Epithelial cell of prostate (primary cell): ENCODE measurements around the gene OR51V1.

Source experiments
- DNase-seq: peaks from one replicate; pipeline ENCODE4 v3.0.0-alpha.2; 2011; ENCODE audit warnings: low read depth, low spot score
- H3K27ac ChIP-seq: fragments of 450-650 bp; 2 replicates; pipeline ENCODE4 v1.5.1; 2017; ENCODE audit warnings: mild to moderate bottlenecking

The OR51V1 gene

DNA sequence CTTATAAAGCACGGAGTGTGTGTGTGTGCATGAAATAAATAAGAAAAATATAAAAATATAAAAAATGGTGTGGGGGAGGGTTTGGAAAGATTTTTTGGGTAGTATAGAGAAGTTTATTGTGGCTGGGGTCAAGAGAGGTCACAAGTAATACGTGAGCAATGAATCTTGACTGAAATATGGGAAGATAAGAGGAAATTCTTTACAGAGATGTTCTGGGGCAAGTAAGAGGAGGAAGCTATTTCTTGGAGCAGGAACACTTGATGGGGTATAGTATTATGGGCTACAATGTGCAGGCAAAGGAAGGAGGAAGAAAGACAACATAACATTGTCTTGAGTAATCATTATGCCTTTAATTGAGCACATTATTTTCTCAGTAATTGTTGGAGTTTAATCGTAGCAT is 31.7 kb upstream of the OR51V1 start:
- no peak for DNase-seq
- H3K27ac ChIP-seq = no peak overlapping the region

GRCh38 chr11:5231111-5231510 is 30.6 kb upstream of the OR51V1 start:
- no peak for DNase-seq
- H3K27ac ChIP-seq = no peak overlapping the region

DNA sequence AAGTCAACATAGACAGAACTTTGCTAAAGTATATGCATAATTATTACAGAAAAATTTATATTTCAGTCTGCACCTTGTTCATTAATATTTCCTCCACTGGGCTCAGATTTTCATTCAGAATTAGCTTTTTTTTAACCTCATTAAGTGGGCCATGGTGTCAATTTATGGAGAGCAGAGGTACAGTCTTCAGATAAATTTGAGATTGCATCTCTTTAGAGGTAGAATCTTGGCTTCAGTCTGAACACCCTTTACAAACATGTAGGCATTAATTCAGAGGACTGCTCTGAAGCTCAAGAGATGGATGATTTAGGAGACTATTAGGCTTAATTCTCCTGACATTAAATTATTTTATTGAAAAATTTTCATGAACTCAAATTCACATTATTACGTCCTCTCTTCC is 29.8 kb upstream of the OR51V1 start:
- no peak for DNase-seq
- H3K27ac ChIP-seq = no peak overlapping the region

DNA sequence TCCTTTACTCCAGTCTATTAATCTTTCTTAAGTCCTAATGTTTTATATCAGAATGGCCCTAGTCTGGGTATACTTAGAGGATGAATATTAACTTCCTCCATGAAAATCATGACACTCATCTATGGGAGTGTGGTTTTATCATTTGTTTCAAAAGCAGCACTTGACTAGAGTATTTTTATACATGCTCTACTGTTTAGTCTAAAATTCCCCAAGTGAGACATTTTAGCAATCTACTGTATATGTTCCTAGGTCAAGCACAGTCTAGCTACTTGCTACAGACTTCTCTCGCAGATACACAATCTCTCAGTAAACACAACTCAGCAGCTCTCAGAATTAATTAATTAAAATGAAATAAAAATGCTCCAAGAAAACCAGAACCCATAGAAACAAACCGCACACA is 29.3 kb upstream of the OR51V1 start:
- DNase-seq = no peak
- no peak overlapping the region for H3K27ac ChIP-seq

- no peak for DNase-seq
- H3K27ac ChIP-seq = no peak overlapping the region
These were observed 28.9 kb upstream of the OR51V1 start for GRCh38 chr11:5229356-5229755.

DNA sequence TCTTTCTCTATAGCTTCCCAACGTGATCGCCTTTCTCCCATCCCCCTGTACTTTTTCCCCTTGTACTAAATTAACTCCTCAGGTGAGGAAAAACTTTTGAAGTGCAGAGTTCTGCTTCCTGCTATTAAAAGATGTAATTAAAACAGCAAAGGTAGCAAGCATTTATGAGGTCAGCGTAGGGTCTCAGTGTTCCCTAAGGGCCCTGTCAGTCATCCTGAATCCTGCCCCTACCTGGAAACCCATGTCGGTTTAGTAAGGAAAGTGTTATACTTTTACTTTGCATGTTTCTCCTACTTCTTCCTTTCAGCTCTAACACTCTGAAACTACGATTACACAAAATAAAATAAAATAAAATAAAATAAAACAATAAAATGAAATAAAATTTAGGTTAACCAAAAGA is 27.6 kb upstream of the OR51V1 start:
- no peak overlapping the region for H3K27ac ChIP-seq
- DNase-seq = no peak

- no peak overlapping the region for H3K27ac ChIP-seq
- no peak for DNase-seq
These were observed 27.2 kb upstream of the OR51V1 start for GRCh38 chr11:5227681-5228080.

GRCh38 chr11:5226732-5227310 is 26.3 kb upstream of the OR51V1 start, which contains the start of gene HBB:
Gene HBB (minus strand): TSS chr11:5227071. CDS start chr11:5227021, 50 bp downstream.
- no peak within 1 kb of the TSS for H3K27ac ChIP-seq
- no peak for DNase-seq

GRCh38 chr11:5225480-5225871 is 25.0 kb upstream of the OR51V1 start:
- DNase-seq = no peak
- no peak overlapping the region for H3K27ac ChIP-seq

DNA sequence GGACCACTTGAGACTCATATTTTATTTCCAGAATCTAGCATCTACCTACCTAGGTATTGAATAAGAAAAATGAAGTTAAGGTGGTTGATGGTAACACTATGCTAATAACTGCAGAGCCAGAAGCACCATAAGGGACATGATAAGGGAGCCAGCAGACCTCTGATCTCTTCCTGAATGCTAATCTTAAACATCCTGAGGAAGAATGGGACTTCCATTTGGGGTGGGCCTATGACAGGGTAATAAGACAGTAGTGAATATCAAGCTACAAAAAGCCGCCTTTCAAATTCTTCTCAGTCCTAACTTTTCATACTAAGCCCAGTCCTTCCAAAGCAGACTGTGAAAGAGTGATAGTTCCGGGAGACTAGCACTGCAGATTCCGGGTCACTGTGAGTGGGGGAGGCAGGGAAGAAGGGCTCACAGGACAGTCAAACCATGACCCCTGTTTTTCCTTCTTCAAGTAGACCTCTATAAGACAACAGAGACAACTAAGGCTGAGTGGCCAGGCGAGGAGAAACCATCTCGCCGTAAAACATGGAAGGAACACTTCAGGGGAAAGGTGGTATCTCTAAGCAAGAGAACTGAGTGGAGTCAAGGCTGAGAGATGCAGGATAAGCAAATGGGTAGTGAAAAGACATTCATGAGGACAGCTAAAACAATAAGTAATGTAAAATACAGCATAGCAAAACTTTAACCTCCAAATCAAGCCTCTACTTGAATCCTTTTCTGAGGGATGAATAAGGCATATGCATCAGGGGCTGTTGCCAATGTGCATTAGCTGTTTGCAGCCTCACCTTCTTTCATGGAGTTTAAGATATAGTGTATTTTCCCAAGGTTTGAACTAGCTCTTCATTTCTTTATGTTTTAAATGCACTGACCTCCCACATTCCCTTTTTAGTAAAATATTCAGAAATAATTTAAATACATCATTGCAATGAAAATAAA is 24.3 kb upstream of the OR51V1 start:
- DNase-seq = no peak
- H3K27ac ChIP-seq = no peak overlapping the region

DNA sequence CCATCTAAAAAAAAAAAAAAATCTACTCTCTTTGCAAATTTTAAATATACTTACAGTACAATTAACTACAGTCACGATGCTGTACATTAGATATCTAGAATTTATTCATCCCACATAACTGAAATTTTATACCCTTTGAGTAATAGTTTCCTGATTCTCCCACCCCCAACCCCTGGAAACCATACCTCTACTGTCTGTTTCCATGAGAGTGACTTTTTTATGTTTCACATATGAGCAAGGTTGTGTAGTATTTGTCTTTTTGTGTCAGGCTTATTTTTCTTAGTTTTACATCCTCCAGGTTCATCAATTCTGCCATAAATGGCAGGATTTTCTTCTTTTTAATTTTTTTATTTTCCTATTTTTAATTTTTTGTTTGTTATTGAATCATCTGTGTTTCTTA is 23.2 kb upstream of the OR51V1 start:
- no peak overlapping the region for H3K27ac ChIP-seq
- no peak for DNase-seq

DNA sequence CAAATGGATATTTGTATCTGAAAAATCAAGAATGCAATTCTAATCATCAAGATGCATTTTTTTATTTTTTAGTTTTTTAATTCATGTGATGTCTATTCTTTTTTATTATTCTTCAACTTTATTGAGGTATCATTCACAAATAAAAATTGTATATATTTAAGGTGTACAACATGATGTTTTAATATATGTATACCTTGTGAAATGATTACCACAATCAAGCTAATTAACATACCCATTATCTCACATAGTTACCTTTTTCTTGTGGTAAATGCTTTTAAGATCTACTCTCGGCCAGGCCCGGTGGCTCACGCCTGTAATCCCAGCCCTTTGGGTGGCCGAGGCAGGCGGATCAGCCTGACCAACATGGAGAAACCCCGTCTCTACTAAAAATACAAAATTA is 22.7 kb upstream of the OR51V1 start:
- no peak for DNase-seq
- no peak overlapping the region for H3K27ac ChIP-seq

DNA sequence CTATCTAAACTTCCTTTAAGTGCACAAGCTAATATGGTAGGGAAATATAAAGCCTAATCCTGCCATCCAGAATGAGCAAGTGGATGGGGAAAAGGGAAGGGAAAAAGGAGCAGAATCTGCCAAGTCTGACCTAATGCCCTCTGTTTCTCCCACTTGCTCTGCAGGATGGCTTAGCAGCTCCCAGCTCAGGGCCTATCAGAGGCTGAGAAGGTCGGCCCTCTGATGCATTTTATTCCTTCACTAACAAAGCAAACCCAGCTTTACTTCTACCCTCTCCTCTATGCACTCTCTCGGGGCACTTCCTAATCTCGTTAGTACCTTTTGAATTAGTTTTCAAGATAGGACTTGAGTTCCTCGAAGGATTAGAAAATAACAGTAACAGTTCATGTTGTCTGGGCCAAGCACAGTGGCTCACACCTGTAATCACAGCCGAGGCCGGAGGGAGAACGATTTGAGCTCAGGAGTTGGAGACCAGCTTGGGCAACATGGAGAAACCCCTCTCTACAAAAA is 9.9 kb upstream of the OR51V1 start:
- no peak for DNase-seq

GRCh38 chr11:5204787-5205186 is 4.3 kb upstream of the OR51V1 start:
- no peak for DNase-seq

More for the DNA sequence above, 9.9 kb upstream of the OR51V1 start:
- H3K27ac ChIP-seq = no peak overlapping the region

GRCh38 chr11:5203366-5203765 is 2.9 kb upstream of the OR51V1 start:
- DNase-seq = no peak
- no peak overlapping the region for H3K27ac ChIP-seq

More at GRCh38 chr11:5204787-5205186, 4.3 kb upstream of the OR51V1 start:
- no peak overlapping the region for H3K27ac ChIP-seq

GRCh38 chr11:5198285-5198684 is 2.2 kb downstream of the OR51V1 start:
- no peak overlapping the region for H3K27ac ChIP-seq
- DNase-seq = no peak

DNA sequence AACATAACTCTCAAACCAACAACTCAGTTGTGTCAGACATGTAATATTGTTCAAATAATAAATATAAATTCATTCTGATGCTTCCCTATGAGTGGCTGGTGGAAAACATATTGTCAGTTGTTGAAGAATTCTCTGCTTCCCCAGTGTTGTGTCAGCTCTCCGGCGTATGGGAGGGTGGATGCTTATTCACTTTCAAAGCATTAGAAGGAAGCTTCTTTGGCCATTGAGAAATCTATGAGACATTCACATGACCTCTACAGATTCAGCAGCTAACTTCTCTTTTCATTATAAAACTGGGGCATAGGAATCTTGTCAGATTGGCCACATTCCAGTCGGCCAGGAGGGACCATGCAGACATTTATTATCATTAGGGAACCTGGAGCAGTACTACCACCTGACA is 2.9 kb downstream of the OR51V1 start:
- no peak for DNase-seq

GRCh38 chr11:5196731-5197130 is 3.8 kb downstream of the OR51V1 start:
- no peak for DNase-seq
- no peak overlapping the region for H3K27ac ChIP-seq

More for the DNA sequence above, 2.9 kb downstream of the OR51V1 start:
- H3K27ac ChIP-seq = no peak overlapping the region

DNA sequence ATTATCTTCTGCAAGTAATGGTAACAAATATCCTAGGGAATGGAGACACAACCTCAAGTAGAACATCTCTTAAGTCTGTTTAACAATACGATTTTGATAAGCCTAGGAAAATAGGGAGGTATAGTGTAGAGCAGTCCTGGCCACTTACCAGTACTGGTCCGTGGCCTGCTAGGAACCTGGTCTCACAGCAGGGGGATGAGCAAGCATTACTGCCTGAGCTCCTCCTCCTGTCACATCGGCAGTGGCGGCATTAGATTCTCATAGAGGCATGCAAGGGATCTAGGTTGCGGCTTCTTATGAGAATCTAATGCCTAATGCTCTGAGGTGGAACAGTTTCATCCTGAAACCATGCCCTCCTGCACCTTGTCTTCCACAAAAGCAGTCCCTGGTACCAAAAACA is 4.4 kb downstream of the OR51V1 start:
- H3K27ac ChIP-seq = no peak overlapping the region
- DNase-seq = no peak

DNA sequence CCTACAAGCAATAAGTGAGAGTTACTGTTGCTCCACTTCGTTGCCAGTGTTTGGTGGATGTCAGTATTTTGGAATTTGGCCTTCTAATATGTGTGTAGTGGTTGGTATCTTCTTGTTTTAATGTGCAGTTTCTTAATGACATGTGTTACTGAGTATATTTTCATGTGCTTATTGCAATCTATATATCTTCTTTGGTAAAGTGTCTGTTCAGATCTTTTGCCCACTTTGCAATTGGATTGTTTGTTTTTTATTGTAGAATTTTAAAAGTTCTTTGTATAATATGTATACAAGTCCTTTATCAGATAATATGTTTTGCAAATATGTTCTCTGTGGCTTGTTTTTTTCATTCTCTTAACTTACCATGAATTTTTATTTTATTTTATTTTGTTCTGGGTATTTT is 7.7 kb downstream of the OR51V1 start:
- no peak overlapping the region for H3K27ac ChIP-seq
- no peak for DNase-seq

DNA sequence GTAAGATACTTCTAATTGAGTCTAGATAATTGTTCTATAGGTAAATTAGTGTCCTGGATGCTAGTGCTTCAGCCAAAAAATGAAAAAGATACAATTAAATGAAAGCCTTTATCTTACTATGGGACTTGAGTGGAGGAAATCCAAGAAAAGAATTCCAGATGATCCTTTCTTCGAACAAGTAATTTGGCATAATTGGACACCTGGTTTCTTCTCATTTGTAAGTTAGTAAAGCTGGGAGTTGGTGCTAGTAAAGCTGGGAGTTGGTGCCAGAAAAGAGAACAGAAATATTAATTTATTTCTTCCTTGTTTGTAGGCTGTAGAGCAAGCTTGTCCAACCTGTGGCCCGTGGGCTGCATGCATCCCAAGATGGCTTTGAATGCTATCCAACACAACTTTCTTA is 12.3 kb downstream of the OR51V1 start:
- DNase-seq = no peak
- H3K27ac ChIP-seq = no peak overlapping the region
